ENCODE measurements around the gene DRD2.
"Not testable (repeated sequence)": the region's sequence is repeated elsewhere in the genome, so short reads cannot be mapped to it uniquely, and the experiment has no call there.

The DRD2 gene

GRCh38 chr11:113475160-113475761 is at the start of gene DRD2:
Gene DRD2 (minus strand): TSS chr11:113475398. CDS start chr11:113424651, 50,747 bp downstream.
- FAIRE-seq = no peak

GRCh38 chr11:113523906-113524305 is 48.7 kb upstream of the DRD2 start:
- FAIRE-seq = not testable (repeated sequence)

GRCh38 chr11:113521737-113522517 is 46.7 kb upstream of the DRD2 start:
- FAIRE-seq = no peak

- no peak for FAIRE-seq
Measured at GRCh38 chr11:113519989-113520613, 44.9 kb upstream of the DRD2 start.

- FAIRE-seq = no peak
Measured at GRCh38 chr11:113518716-113519495, 43.7 kb upstream of the DRD2 start.

GRCh38 chr11:113517361-113517760 is 42.2 kb upstream of the DRD2 start:
- no peak for FAIRE-seq

GRCh38 chr11:113514856-113515255 is 39.7 kb upstream of the DRD2 start:
- no peak for FAIRE-seq

- FAIRE-seq = no peak
Measured at GRCh38 chr11:113507341-113507740, 32.1 kb upstream of the DRD2 start.

- no peak for FAIRE-seq
Measured at GRCh38 chr11:113506893-113507292, 31.7 kb upstream of the DRD2 start.

GRCh38 chr11:113506461-113506860 is 31.3 kb upstream of the DRD2 start:
- no peak for FAIRE-seq

- no peak for FAIRE-seq
Measured at GRCh38 chr11:113505541-113506375, 30.6 kb upstream of the DRD2 start.

- FAIRE-seq = no peak
Measured at GRCh38 chr11:113505046-113505445, 29.8 kb upstream of the DRD2 start.

GRCh38 chr11:113504586-113504985 is 29.4 kb upstream of the DRD2 start:
- no peak for FAIRE-seq

GRCh38 chr11:113504071-113504470 is 28.9 kb upstream of the DRD2 start:
- FAIRE-seq = no peak

- FAIRE-seq = no peak
Measured at GRCh38 chr11:113497066-113497910, 22.1 kb upstream of the DRD2 start.

GRCh38 chr11:113496026-113496651 is 20.9 kb upstream of the DRD2 start:
- FAIRE-seq = no peak

- no peak for FAIRE-seq
Measured at GRCh38 chr11:113494021-113494420, 18.8 kb upstream of the DRD2 start.

GRCh38 chr11:113493206-113493605 is 18.0 kb upstream of the DRD2 start:
- FAIRE-seq = no peak

- no peak for FAIRE-seq
Measured at GRCh38 chr11:113488931-113489351, 13.7 kb upstream of the DRD2 start.

GRCh38 chr11:113487622-113488021 is 12.4 kb upstream of the DRD2 start:
- FAIRE-seq = no peak

- no peak for FAIRE-seq
Measured at GRCh38 chr11:113484223-113484622, 9.0 kb upstream of the DRD2 start.

All from endometrium (tissue), 2 donors.